GM18508 (cell line): Measurements from ENCODE around the gene OASL.

Experiments used
- ATAC-seq: cut with Tn5 transposase; IDR thresholded peaks from one replicate; pipeline ENCODE4 v1.9.1; 2021; ENCODE audit warnings: moderate number of reproducible peaks; ENCODE audit not compliant: insufficient read depth, unreplicated experiment

OASL gene

GRCh38 chr12:120994589-120995337 is 44.3 kb downstream of the OASL start:
- ATAC-seq = no peak

- ATAC-seq = no peak
These were observed 45.0 kb downstream of the OASL start for GRCh38 chr12:120994059-120994458.

GRCh38 chr12:120993496-120993895 is 45.5 kb downstream of the OASL start:
- ATAC-seq = no peak

- no peak for ATAC-seq
These were observed 46.1 kb downstream of the OASL start for GRCh38 chr12:120992989-120993388.

GRCh38 chr12:120991965-120992364 is 47.1 kb downstream of the OASL start:
- ATAC-seq = no peak

GRCh38 chr12:120990487-120991055 is 48.5 kb downstream of the OASL start:
- ATAC-seq = no peak

GRCh38 chr12:120989687-120990086 is 49.4 kb downstream of the OASL start:
- ATAC-seq = no peak

GRCh38 chr12:120988658-120989057 is 50.4 kb downstream of the OASL start:
- ATAC-seq = no peak

DNA sequence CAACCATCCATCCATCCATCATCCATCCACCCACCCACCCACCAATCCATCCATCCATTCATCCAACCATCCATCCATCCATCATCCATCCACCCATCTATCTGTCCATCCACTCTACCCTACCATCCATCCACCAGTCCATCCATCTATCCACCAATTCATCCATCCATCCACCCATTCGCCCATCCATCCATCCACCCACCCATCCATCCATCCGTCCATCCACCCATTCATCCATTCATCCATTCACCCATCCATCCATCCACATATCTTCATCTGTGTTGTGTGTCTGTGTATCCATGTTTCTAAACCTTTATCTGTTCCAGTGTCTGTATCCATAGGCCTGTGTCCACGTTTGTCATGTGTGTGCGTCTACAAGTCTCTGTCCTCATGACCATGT is 50.8 kb downstream of the OASL start:
- no peak for ATAC-seq

DNA sequence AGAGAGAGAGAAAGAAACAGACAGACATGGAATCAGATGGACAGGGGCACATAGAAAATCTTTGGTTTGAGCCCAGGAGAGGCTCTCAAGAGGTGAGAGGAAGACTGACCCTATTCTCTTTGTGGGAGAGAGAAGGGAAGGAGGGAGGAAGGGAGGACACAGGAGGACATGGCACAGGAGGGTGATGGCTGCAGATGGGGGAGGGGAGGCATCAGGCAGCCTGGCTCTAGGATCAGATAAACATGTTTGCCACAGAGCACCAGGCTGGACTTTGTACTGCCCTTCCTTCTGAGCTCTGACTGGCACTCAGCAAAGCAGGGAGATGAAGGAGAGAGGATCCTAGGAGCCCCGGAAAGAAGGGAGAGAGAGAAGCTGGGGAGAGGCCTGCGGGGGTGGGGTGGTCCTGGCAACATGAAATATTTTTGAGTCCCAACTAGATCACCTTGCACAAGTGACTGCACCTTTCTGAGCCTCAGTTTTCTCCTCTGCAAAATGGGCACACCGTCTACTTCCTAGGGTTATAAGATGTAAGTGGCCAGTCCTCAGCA is 54.6 kb downstream of the OASL start:
- no peak for ATAC-seq

DNA sequence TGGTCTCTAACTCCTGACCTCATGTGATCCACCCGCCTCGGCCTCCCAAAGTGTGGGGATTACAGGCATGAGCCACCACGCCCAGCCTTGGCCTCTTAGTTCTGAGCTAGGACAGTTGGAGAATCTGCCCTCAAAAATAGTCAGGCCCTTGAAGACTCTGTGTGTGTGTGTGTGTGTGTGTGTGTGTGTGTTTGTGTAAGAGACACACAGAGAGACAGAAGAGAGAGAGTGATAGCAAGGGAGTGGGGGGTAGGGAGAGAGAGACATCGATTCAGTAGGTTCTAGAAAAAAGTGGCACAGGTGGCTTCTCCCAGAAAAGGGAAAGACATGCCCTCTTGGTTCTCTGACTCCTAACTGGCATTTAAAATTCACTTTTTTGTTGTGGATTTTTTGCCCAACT is 55.3 kb downstream of the OASL start:
- no peak for ATAC-seq

DNA sequence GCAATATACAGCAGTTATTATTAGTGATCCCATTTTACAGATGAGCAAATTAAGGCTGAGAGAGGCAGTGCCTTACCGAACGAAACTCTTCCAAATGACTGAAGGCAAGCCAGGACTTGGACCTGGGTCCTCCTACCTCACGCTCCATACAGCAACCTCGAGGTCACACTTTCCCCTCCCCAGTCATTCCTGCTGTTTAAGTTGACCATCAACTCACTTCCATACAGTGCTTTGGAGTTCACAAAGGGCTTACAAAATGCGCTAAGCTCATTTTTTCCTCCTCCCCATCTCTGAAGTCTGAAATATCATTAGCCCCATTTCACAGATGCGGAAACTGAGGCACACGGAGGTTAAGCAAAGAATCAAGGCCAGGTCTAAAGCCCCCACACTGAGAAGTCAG is 56.4 kb downstream of the OASL start:
- ATAC-seq = no peak

- no peak for ATAC-seq
These were observed 57.6 kb downstream of the OASL start for GRCh38 chr12:120981407-120981941.

GRCh38 chr12:120980800-120981368 is 58.2 kb downstream of the OASL start:
- ATAC-seq = no peak

- ATAC-seq = no peak
These were observed 59.0 kb downstream of the OASL start for GRCh38 chr12:120979862-120980696.

DNA sequence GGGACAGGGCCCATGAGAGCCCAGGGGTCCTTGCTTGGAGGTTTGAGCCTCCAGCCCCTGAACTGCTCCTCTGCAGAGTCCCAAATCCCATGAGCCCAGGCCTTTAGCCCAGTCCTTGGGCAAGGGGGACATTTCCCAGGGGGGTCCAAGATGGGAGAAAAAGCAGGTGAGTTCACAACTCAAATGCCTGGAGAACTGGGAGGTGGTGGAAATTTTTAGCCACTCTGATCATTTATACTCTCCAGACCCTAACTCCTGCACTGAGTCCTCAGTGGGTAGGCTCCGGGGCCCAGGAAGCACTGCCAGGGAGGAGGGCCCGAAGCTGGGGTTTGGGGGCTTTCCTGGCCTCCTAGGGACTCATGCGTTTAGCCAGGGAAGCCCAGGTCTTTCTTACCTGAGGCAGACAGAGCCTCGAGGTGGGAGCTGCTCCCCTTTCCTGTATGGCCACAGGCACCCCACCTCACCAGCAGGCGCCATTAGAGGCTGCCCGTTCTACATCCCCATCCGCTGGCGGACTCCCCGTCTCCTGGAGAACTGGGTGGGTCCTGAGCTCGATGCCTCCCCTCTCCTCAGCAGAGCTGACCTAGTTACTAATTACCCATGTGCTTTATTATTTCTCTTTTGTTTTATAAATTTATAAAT is 59.7 kb downstream of the OASL start:
- ATAC-seq = no peak

DNA sequence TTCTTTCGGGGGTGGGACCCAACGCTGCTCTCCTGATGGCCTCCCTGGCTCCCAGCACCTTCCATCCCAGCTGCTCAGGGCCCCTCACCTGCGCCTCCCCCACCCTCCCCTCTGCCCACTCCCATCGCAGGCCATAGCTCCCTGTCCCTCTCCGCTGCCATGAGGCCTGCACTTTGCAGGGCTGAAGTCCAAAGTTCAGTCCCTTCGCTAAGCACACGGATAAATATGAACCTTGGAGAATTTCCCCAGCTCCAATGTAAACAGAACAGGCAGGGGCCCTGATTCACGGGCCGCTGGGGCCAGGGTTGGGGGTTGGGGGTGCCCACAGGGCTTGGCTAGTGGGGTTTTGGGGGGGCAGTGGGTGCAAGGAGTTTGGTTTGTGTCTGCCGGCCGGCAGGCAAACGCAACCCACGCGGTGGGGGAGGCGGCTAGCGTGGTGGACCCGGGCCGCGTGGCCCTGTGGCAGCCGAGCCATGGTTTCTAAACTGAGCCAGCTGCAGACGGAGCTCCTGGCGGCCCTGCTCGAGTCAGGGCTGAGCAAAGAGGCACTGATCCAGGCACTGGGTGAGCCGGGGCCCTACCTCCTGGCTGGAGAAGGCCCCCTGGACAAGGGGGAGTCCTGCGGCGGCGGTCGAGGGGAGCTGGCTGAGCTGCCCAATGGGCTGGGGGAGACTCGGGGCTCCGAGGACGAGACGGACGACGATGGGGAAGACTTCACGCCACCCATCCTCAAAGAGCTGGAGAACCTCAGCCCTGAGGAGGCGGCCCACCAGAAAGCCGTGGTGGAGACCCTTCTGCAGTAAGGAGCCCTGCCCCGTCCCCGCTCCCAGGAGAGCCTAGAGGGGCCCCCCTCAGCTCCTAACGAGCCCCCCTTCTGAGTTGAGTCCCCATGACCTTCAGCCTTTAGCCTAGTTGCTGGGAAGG is 60.5 kb downstream of the OASL start, which contains the start of gene HNF1A:
HNF1A (plus strand) TSS at position 248 of the 924 bp plus-strand sequence; CDS start at position 474, 226 bp downstream.
- ATAC-seq = no peak

DNA sequence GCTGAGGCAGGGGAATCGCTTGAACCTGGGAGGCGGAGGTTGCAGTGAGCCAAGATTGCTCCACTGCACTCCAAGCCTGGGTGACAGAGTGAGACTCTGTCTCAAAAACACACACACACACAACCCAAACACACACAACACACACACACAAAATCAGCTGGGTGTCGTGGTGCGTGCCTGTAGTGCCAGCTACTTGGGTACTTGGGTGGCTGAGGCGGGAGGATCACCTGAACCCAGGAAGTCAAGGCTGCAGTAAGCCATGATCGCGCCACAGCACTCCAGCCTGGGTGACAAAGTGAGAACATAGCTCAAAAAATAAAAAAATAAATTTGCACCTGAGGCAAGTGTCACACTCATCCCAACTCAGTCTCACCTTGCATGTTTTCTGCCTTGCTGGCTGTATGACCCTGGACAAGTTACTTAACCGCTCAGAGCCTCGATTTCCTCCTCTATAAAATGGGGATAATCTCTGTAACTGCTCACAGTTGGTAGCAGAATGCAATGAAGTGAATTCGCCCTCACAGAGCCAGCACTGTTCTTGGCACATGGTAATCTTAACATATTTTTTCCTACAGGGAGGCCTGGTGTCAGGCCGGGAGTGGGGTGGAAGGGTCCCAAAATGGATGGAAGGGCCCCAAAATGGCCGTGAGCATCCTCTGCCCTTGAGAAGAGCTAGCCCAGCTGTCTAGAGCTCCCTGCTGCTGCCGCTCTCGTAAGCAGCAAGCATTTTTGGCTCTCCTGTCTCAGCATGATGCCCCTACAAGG is 61.3 kb downstream of the OASL start:
- ATAC-seq = no peak
